Measurements from ENCODE around the gene TAF1B.

DNA sequence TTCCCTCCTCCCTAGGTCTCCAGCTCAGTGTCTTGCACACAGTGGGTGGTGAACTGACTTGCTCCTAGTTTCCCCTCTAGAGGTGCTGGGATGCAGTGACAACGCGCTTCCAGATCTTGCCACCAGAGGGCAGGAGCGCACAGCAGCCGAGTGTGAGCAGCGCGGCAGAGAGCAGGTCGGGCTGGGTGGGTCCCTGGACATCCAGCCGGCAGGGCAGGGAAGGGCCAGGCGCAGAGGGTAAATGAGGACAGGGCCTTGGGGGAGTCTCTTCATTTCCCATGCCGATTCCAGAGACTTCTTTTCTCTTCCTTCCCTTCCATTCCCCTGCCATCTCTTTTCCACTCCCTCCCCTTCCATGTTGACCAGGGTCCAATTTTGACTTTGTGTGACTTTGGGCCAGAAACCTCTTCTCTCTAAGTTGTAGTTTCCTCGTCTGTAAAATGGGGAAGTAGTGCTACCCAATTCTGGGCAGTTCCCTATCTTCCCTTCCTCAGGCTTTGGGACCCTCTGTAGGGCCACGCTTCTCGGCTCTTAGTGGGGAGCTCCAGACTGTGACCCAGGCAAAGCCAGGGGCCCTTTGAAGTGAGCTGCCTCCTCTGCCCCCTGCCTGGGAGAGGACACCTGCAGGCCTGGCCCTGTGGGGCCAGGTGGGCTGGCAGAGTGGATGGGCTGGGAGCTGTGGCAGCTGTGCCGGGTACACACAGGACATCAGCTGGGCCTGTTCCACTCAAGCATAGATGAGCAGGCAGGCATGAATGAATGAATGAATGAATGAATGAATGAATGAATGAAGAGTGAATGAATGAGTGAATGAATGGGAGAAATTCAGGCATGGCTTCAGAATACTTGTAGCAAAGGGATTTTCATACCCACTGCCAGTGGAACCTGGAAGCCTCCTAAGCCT lies 43.3 kb upstream of the TAF1B start:
- TF ChIP-seq, protein P1, sequence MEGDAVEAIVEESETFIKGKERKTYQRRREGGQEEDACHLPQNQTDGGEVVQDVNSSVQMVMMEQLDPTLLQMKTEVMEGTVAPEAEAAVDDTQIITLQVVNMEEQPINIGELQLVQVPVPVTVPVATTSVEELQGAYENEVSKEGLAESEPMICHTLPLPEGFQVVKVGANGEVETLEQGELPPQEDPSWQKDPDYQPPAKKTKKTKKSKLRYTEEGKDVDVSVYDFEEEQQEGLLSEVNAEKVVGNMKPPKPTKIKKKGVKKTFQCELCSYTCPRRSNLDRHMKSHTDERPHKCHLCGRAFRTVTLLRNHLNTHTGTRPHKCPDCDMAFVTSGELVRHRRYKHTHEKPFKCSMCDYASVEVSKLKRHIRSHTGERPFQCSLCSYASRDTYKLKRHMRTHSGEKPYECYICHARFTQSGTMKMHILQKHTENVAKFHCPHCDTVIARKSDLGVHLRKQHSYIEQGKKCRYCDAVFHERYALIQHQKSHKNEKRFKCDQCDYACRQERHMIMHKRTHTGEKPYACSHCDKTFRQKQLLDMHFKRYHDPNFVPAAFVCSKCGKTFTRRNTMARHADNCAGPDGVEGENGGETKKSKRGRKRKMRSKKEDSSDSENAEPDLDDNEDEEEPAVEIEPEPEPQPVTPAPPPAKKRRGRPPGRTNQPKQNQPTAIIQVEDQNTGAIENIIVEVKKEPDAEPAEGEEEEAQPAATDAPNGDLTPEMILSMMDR (IDR thresholded peaks at IDR 0.05), result peak; percentile 93 to 98 (median 95)
- TF ChIP-seq POLR2A (IDR thresholded peaks at IDR 0.05), result no peak

Data from breast epithelium (tissue), 3 donors.